ENCODE results near the gene FAM9B. TPM values are rescaled to one million over a fixed set of nuclear protein-coding genes. Genes with fewer than 3 reads are reported as not detected.
"Not testable (repeated sequence)": the region's sequence is repeated elsewhere in the genome, so short reads cannot be mapped to it uniquely, and the experiment has no call there.

FAM9B gene
- total RNA-seq, 2 experiments from 2014 or later = not detected

DNA sequence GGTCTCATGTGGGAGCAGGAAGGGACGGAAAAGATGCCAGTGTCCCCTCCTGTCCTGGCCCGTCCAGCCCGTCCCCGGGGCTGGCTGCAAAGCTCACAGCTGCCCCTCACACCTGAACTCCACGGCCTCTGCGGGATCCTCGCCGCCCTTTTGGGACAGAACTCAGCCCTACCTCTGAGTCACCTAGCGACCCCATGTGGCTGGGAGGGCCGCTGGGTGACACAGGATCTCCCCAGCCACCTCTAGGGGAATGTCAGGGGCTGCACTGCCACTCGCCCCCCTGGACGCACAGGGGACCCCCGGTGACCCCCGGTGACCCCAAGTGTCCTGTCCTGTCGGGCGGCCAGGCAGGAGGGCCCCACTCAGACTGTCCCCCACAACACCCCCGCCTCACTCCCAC is 748 bp downstream of the FAM9B start:
- H3K27me3 Mint-ChIP-seq = no peaks in the 10 kb centered on the region
- H3K4me1 Mint-ChIP-seq = peaks cover 5% of the 10 kb centered on the region
- H3K36me3 Mint-ChIP-seq = peaks cover 2% of the 10 kb centered on the region
- DNase-seq (no peak), ATAC-seq (ENCODE audit: low read depth) (no peak)
- H3K4me3 Mint-ChIP-seq = no peak overlapping the region
- no peak overlapping the region for H3K27ac Mint-ChIP-seq
- peaks cover 2% of the 10 kb centered on the region for H3K9me3 Mint-ChIP-seq
- POLR2A ChIA-PET = no interaction called here

DNA sequence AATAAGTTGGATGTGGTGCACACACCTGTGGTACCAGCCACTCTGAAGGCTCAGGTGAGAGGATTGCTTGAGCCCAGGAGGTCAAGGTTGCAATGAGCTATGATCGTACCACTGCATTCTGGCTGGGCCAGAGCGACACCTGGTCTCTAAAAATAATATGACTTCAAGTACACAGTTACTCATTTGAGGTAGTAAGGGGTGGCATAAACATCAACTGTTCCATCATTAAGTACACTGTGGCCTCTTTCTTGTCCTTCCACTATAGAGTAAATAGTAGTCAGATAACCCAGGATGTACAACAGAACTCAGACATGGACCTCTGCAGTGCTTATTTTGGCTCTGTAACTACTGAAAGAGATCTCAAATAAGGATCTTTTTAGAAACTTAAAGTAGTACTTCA is 10.6 kb downstream of the FAM9B start:
- DNase-seq = no peak
- POLR2A ChIA-PET = no interaction called here
- H3K27ac Mint-ChIP-seq = no peak overlapping the region
- H3K4me1 Mint-ChIP-seq = no peaks in the 10 kb centered on the region
- no peaks in the 10 kb centered on the region for H3K9me3 Mint-ChIP-seq
- H3K36me3 Mint-ChIP-seq = no peaks in the 10 kb centered on the region
- no peak overlapping the region for H3K4me3 Mint-ChIP-seq
- ATAC-seq (ENCODE audit: low read depth) = no peak
- H3K27me3 Mint-ChIP-seq = no peaks in the 10 kb centered on the region

DNA sequence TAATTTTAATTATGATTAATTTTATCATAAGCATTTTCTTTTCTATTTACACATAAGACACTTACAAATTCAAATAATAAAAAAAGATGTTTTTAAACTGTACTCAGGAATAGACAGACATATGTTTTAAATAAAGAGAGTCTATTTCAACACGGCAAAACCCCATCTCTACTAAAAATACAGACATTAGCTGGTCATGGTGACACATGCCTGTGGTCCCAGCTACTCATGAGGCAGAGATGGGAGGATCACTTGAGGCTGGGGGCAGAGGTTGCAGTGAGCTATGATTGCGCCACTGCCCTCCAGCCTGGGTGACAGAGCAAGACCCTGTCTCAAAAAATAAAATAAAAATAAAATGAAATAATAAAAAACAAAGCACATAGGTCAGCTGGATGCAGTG is 14.8 kb downstream of the FAM9B start:
- DNase-seq = no peak
- Mint-ChIP-seq H3K4me3 (no peak overlapping the region), H3K27me3 (no peaks in the 10 kb centered on the region), H3K36me3 (no peaks in the 10 kb centered on the region), H3K9me3 (no peaks in the 10 kb centered on the region), H3K27ac (no peak overlapping the region), H3K4me1 (no peaks in the 10 kb centered on the region)
- POLR2A ChIA-PET = no interaction called here
- no peak for ATAC-seq (ENCODE audit: low read depth)

DNA sequence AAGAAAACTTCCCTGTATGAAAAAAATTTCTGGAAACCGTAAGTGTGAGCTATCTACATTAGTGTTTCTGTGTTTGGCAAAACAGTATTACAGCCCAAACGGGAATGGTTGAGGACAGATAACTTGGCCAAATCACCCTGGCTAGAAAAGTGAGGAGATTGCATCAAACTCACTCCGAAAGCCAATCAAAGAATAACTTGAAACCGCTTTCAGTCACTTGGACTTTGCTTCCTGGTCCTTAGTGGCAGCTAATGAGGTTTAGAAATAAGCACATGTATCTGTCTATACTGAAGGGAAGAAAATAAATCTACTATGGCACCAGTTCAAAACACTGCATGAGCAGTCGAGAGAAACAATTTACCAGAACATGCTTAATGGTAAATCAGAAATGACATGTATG is 15.6 kb downstream of the FAM9B start:
- H3K27me3 Mint-ChIP-seq; H3K4me3 Mint-ChIP-seq; POLR2A ChIA-PET; H3K36me3 Mint-ChIP-seq; DNase-seq; H3K9me3 Mint-ChIP-seq; ATAC-seq (ENCODE audit: low read depth); H3K27ac Mint-ChIP-seq; H3K4me1 Mint-ChIP-seq: not testable (repeated sequence)

- Mint-ChIP-seq H3K27ac (no peak overlapping the region), H3K4me1 (peaks cover 7% of the 10 kb centered on the region), H3K4me3 (peak overlapping the region; percentile 31), H3K27me3 (peaks cover 2% of the 10 kb centered on the region), H3K36me3 (no peaks in the 10 kb centered on the region), H3K9me3 (peaks cover 3% of the 10 kb centered on the region)
- no peak for DNase-seq
- POLR2A ChIA-PET = no interaction called here
- ATAC-seq (ENCODE audit: low read depth) = no peak
These were observed 30.9 kb downstream of the FAM9B start for GRCh38 chrX:9003041-9003440.

DNA sequence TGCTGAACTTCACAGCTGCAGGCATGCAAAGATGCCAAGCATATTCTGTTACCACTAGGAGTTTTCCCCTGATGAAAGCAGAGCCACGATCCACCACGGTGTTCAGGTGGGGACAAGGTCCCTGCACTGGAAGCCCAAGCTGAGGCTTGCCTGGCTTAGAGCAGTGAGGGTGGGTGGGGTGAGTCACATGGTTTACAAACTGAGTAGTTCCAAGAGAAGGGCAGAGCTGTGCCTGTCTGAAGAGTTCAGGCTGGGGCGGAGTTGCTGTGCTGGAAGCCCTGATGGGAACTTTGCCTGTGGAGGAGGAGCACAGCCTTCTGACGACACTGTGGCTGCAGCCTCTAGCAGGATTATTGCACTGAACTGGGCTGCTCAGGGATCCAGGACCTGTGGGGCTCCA is 45.5 kb downstream of the FAM9B start:
- H3K36me3 Mint-ChIP-seq = no peaks in the 10 kb centered on the region
- no peaks in the 10 kb centered on the region for H3K27me3 Mint-ChIP-seq
- no peak for DNase-seq
- no peak overlapping the region for H3K27ac Mint-ChIP-seq
- no peaks in the 10 kb centered on the region for H3K9me3 Mint-ChIP-seq
- no peak overlapping the region for H3K4me3 Mint-ChIP-seq
- POLR2A ChIA-PET = no interaction called here
- peaks cover 6% of the 10 kb centered on the region for H3K4me1 Mint-ChIP-seq
- no peak for ATAC-seq (ENCODE audit: low read depth)

GRCh38 chrX:8987672-8988250 is 46.2 kb downstream of the FAM9B start:
- no peak for ATAC-seq (ENCODE audit: low read depth)
- Mint-ChIP-seq H3K4me3 (no peak overlapping the region), H3K27ac (no peak overlapping the region), H3K27me3 (no peaks in the 10 kb centered on the region), H3K4me1 (peaks cover 6% of the 10 kb centered on the region), H3K36me3 (no peaks in the 10 kb centered on the region), H3K9me3 (no peaks in the 10 kb centered on the region)
- DNase-seq = no peak
- POLR2A ChIA-PET = no interaction called here

DNA sequence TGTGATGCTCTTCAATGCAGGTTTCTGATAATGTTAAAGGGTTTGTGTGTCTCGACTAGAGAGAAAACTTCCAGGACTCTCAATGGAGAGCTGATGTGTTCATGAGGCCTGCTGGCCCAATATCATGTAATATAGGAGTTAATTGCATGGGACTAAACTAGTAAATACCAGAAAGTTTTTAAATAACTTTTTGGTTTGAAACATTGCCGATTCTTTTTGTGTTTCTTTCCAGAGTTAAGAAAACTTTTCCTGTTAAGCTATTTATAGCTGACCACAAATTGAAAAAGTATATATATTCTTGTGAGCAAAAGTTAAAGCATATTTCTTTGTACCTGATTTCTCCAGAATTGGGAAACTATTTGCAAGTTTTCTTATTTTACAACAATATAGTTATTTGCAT is 49.7 kb downstream of the FAM9B start:
- POLR2A ChIA-PET = no interaction called here
- Mint-ChIP-seq H3K9me3 (no peaks in the 10 kb centered on the region), H3K27ac (no peak overlapping the region), H3K36me3 (no peaks in the 10 kb centered on the region), H3K4me1 (peaks cover 7% of the 10 kb centered on the region), H3K4me3 (no peak overlapping the region), H3K27me3 (no peaks in the 10 kb centered on the region)
- ATAC-seq (ENCODE audit: low read depth) (no peak), DNase-seq (no peak)

DNA sequence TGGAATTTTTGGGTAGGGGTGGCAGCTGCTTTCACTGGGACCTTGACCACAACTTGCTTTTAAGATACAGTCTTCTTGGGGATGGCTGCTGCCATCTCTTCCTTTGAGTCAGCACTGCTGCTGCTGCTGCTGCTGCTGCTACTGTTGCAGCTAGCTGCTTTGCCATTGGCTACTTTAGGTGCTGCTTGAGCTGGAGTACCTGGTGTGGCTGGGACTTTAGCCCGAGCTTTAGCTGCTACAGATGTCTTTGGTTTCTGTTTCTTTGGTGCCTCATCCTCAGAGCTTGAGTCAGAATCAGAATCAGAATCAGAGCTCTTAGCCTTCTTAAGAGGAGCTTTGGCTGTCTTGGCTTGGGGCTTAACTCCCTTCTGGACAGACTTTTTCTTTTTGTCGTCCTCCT is 52.2 kb downstream of the FAM9B start:
- DNase-seq (no peak), ATAC-seq (ENCODE audit: low read depth) (no peak)
- H3K27ac Mint-ChIP-seq = no peak overlapping the region
- H3K4me3 Mint-ChIP-seq = no peak overlapping the region
- POLR2A ChIA-PET = no interaction called here
- no peaks in the 10 kb centered on the region for H3K9me3 Mint-ChIP-seq
- H3K27me3 Mint-ChIP-seq = no peaks in the 10 kb centered on the region
- no peaks in the 10 kb centered on the region for H3K36me3 Mint-ChIP-seq
- peaks cover 2% of the 10 kb centered on the region for H3K4me1 Mint-ChIP-seq

DNA sequence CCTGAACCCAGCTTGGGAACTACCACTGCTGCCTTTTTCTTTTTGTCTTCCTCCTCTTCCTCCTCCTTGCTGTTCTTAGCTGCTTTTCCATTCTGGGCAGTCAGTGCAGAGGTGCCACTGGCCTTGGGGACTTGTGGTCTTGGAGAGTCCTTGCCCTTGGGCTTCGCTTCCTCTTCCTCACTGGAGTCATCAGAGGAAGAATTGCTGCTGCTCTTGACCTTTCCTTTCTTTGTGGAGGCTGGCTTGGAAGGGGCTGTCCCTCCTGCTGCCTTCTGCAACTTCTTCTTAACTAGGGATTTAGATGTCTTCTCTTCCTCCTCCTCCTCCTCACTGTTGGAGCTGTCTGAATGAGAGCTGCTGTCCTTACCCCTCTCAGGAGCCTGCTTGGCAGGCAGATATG is 53.2 kb downstream of the FAM9B start:
- Mint-ChIP-seq H3K27me3 (no peaks in the 10 kb centered on the region), H3K9me3 (no peaks in the 10 kb centered on the region), H3K36me3 (no peaks in the 10 kb centered on the region), H3K4me3 (no peak overlapping the region), H3K4me1 (peaks cover 2% of the 10 kb centered on the region), H3K27ac (no peak overlapping the region)
- ATAC-seq (ENCODE audit: low read depth) = no peak
- no peak for DNase-seq
- POLR2A ChIA-PET = no interaction called here

Other genes starting within 250 kb of the FAM9B start
- gene FAM9A, start 232.7 kb downstream of the FAM9B start, total RNA-seq = not detected

Measured in activated naive CD8-positive, alpha-beta T cell treated with anti-CD3 and anti-CD28 coated beads, Interleukin-2, amount 10 ng/mL, durations not matched to agents 7 days and 5 days (primary cell).